Neural cell (in vitro differentiated cells): Measurements from ENCODE around the gene ROCK2. TPM values are rescaled to one million over a fixed set of nuclear protein-coding genes. Genes with fewer than 3 reads are reported as not detected.

Experiments
- H2AFZ ChIP-seq: fragments of 200-600, 300-800 bp; sonication (generic), shearing (Covaris generic); 2 replicates; pipeline ENCODE4 v1.6.0; 2014; ENCODE audit warnings: low read depth, mild to moderate bottlenecking, antibody characterized with exemption, low read length, moderate library complexity
- H3F3A ChIP-seq: fragments of 200-600 bp; shearing (Covaris generic); 2 replicates; pipeline ENCODE4 v1.6.1; 2016; ENCODE audit warnings: mild to moderate bottlenecking, moderate library complexity, mixed read lengths, antibody characterized with exemption, low read length; ENCODE audit not compliant: insufficient read depth, poor library complexity, severe bottlenecking
- H3K27ac ChIP-seq: fragments of 200-600, 300-800 bp; sonication (generic), shearing (Covaris generic); 2 replicates; pipeline ENCODE4 v1.5.1; 2014; ENCODE audit warnings: mild to moderate bottlenecking, low read length, moderate library complexity
- H3K27me3 ChIP-seq: fragments of 300-800, 200-600 bp; sonication (generic), shearing (Covaris generic); 2 replicates; pipeline ENCODE4 v1.6.0; 2014; ENCODE audit warnings: mild to moderate bottlenecking, low read depth, low read length, moderate library complexity; ENCODE audit not compliant: insufficient read depth
- H3K36me3 ChIP-seq: fragments of 300-800, 200-600 bp; sonication (generic), shearing (Covaris generic); 2 replicates; pipeline ENCODE4 v1.5.1; 2014; ENCODE audit warnings: mild to moderate bottlenecking, antibody characterized with exemption, low read length, moderate library complexity; ENCODE audit not compliant: insufficient read depth
- H3K4me2 ChIP-seq: fragments of 300-800, 200-600 bp; sonication (generic), shearing (Covaris generic); 2 replicates; pipeline ENCODE4 v1.6.0; 2014; ENCODE audit warnings: mild to moderate bottlenecking, low read length
- H3K4me3 ChIP-seq: fragments of 300-800, 200-600 bp; sonication (generic), shearing (Covaris generic); 2 replicates; pipeline ENCODE4 v1.5.1; 2014; ENCODE audit warnings: mild to moderate bottlenecking, low read length, moderate library complexity
- H3K79me2 ChIP-seq: fragments of 200-600 bp; shearing (Covaris generic); replicated peaks from 2 replicates; pipeline ENCODE4 v1.6.0; 2014; ENCODE audit warnings: mild to moderate bottlenecking, low read length, moderate library complexity; ENCODE audit not compliant: insufficient read depth
- H3K9ac ChIP-seq: fragments of 300-800, 200-600 bp; sonication (generic), shearing (Covaris generic); 2 replicates; pipeline ENCODE4 v1.6.1; 2016; ENCODE audit warnings: mild to moderate bottlenecking, low read length, mixed read lengths
- H3K9me2 ChIP-seq: fragments of 200-600 bp; shearing (Covaris generic); 2 replicates; pipeline ENCODE4 v1.6.1; 2016; ENCODE audit warnings: mild to moderate bottlenecking, low read length, mixed read lengths; ENCODE audit not compliant: insufficient read depth
- H3K9me3 ChIP-seq: fragments of 200-600, 300-800 bp; sonication (generic), shearing (Covaris generic); 2 replicates; pipeline ENCODE4 v1.6.1; 2016; ENCODE audit warnings: mild to moderate bottlenecking, mixed run types, low read length, moderate library complexity, mixed read lengths
- H4K20me1 ChIP-seq: fragments of 200-600 bp; shearing (Covaris generic); 2 replicates; pipeline ENCODE4 v1.6.1; 2016; ENCODE audit warnings: mild to moderate bottlenecking, mixed run types; ENCODE audit not compliant: insufficient read depth
- EP300 ChIP-seq: fragments of 450-650 bp; conservative IDR thresholded peaks from 2 replicates; pipeline ENCODE4 v1.6.1; 2014; ENCODE audit warnings: antibody characterized with exemption, mild to moderate bottlenecking, moderate library complexity; ENCODE audit not compliant: poor library complexity, severe bottlenecking
- EZH2 ChIP-seq: fragments of 200-600, 300-800 bp; shearing (Covaris generic), sonication (generic); IDR thresholded peaks from 2 replicates; pipeline ENCODE4 v1.6.1; 2014; ENCODE audit warnings: antibody characterized with exemption, low read length, borderline replicate concordance, mild to moderate bottlenecking; ENCODE audit not compliant: insufficient read depth, poor library complexity, severe bottlenecking
- MXI1 ChIP-seq: fragments of 450-650 bp; conservative IDR thresholded peaks from 2 replicates; pipeline ENCODE4 v1.6.1; 2014; ENCODE audit warnings: antibody characterized with exemption, mild to moderate bottlenecking; ENCODE audit not compliant: poor library complexity, severe bottlenecking
- POLR2AphosphoS5 ChIP-seq: IDR thresholded peaks from 2 replicates; pipeline ENCODE4 v1.6.1; 2012
- RAD21 ChIP-seq: fragments of 450-650 bp; conservative IDR thresholded peaks from 2 replicates; pipeline ENCODE4 v1.6.1; 2014; ENCODE audit warnings: antibody characterized with exemption, mild to moderate bottlenecking, moderate library complexity
- REST ChIP-seq: IDR thresholded peaks from 2 replicates; pipeline ENCODE4 v1.6.1; 2012; ENCODE audit warnings: borderline replicate concordance
- SMC3 ChIP-seq: fragments of 450-650 bp; conservative IDR thresholded peaks from 2 replicates; pipeline ENCODE4 v1.6.1; 2014; ENCODE audit warnings: antibody characterized with exemption, mild to moderate bottlenecking, moderate library complexity; ENCODE audit not compliant: poor library complexity
- TAF1 ChIP-seq: IDR thresholded peaks from 2 replicates; pipeline ENCODE4 v1.6.1; 2012; ENCODE audit warnings: low read depth
- polyA plus RNA-seq: library from polyadenylated mRNA; depleted of rRNA; stranded (reverse); fragments of >200 nt; gene quantifications from 2 replicates; pipeline ENCODE4 v1.2.3, GENCODE V29; 2014
- TF ChIP-seq, protein P1 (sequence below): fragments of 450-650 bp; IDR thresholded peaks from 2 replicates; pipeline ENCODE4 v1.5.1; 2014; ENCODE audit warnings: antibody characterized with exemption, mild to moderate bottlenecking, moderate library complexity; ENCODE audit not compliant: poor library complexity, severe bottlenecking

The ROCK2 gene
- polyA plus RNA-seq, 1 donor from 2014 or later: 25.7 TPM

GRCh38 chr2:11285499-11285898 is 58.9 kb downstream of the ROCK2 start:
- Histone ChIP-seq H3K9me2 (no peaks in the 10 kb centered on the region), H3K79me2 (peaks cover 41% of the 10 kb centered on the region), H3K27me3 (no peaks in the 10 kb centered on the region), H3K9me3 (no peaks in the 10 kb centered on the region), H3F3A (no peaks in the 10 kb centered on the region), H3K27ac (no peak overlapping the region), H3K9ac (no peak overlapping the region), H3K4me2 (no peak overlapping the region), H2AFZ (no peak overlapping the region), H3K36me3 (peaks cover 15% of the 10 kb centered on the region), H4K20me1 (no peaks in the 10 kb centered on the region), H3K4me3 (no peak overlapping the region)
- TF ChIP-seq EZH2 (no peak), REST (no peak), SMC3 (no peak)

- H3K36me3 ChIP-seq: peaks cover 15% of the 10 kb centered on the region
- no peaks in the 10 kb centered on the region for H4K20me1 ChIP-seq
- no peak overlapping the region for H2AFZ ChIP-seq
- no peak overlapping the region for H3K4me2 ChIP-seq
- no peak overlapping the region for H3K9ac ChIP-seq
- H3F3A ChIP-seq: no peaks in the 10 kb centered on the region
- no peaks in the 10 kb centered on the region for H3K9me2 ChIP-seq
- TF ChIP-seq TAF1: no peak
- TF ChIP-seq EZH2: no peak
- TF ChIP-seq RAD21: no peak
- TF ChIP-seq SMC3: no peak
- TF ChIP-seq, protein P1, sequence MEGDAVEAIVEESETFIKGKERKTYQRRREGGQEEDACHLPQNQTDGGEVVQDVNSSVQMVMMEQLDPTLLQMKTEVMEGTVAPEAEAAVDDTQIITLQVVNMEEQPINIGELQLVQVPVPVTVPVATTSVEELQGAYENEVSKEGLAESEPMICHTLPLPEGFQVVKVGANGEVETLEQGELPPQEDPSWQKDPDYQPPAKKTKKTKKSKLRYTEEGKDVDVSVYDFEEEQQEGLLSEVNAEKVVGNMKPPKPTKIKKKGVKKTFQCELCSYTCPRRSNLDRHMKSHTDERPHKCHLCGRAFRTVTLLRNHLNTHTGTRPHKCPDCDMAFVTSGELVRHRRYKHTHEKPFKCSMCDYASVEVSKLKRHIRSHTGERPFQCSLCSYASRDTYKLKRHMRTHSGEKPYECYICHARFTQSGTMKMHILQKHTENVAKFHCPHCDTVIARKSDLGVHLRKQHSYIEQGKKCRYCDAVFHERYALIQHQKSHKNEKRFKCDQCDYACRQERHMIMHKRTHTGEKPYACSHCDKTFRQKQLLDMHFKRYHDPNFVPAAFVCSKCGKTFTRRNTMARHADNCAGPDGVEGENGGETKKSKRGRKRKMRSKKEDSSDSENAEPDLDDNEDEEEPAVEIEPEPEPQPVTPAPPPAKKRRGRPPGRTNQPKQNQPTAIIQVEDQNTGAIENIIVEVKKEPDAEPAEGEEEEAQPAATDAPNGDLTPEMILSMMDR: no peak
- no peak for TF ChIP-seq POLR2AphosphoS5
- TF ChIP-seq REST: no peak
- no peak for TF ChIP-seq MXI1
- no peak for TF ChIP-seq EP300
- H3K4me3 ChIP-seq: no peak overlapping the region
- H3K9me3 ChIP-seq: no peaks in the 10 kb centered on the region
- H3K27ac ChIP-seq: no peak overlapping the region
- peaks cover 19% of the 10 kb centered on the region for H3K79me2 ChIP-seq
- no peaks in the 10 kb centered on the region for H3K27me3 ChIP-seq
Measured at GRCh38 chr2:11281186-11281585, 63.2 kb downstream of the ROCK2 start.
